Measurements from ENCODE around the gene BTN2A1. TPM values are rescaled to one million over a fixed set of nuclear protein-coding genes. Genes with fewer than 3 reads are reported as not detected.
"Not testable (repeated sequence)": the region's sequence is repeated elsewhere in the genome, so short reads cannot be mapped to it uniquely, and the experiment has no call there.

Gene BTN2A1
- total and polyA plus RNA-seq, 10 of the 15 experiments (the other 5 are each of a cell fraction or from before 2014, with no cell fraction given), result 8.2 to 28.0 (median 15.8) TPM

GRCh38 chr6:26432627-26433201 is 25.0 kb upstream of the BTN2A1 start (continued):
- no peak for TF ChIP-seq ZBTB40 (IDR thresholded peaks at IDR 0.05; ENCODE audit: borderline replicate concordance)

DNA sequence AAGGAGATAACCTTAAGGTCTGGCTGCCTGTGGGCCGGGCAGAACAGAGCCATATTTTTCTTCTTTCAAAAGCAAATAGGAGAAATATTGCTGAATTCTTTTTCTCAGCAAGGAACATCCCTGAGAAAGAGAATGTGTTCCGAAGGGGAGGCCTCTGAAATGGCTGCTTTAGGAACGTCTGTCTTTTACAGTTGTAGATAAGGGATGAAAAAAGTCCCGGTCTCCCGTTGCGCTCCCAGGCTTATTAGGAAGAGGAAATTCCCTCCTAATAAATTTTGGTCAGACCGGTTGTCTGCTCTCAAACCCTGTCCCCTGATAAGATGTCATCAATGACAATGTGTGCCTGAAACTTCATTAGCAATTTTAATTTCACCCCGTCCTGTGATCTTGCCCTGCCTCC is 24.1 kb upstream of the BTN2A1 start:
- CTCF ChIA-PET; H3K79me2 ChIP-seq (ENCODE audit: control insufficient read depth, insufficient read depth, low read length); H3K9me3 ChIP-seq (replicated peaks; ENCODE audit: control insufficient read depth, insufficient read depth, low read length); H3K27me3 ChIP-seq (replicated peaks in 1 of 2; ENCODE audit: control insufficient read depth in 2 of 2, insufficient read depth in 2 of 2, low read length in 1 of 2); SMC1A ChIA-PET (ENCODE audit: uncharacterized antibody, unreplicated experiment); in situ Hi-C loops (cut with MboI); intact Hi-C loops (cut with micrococcal nuclease; ENCODE audit: unreplicated experiment); H3K4me3 ChIP-seq; H2AFZ ChIP-seq (ENCODE audit: control insufficient read depth, low read depth, low read length); H3K36me3 ChIP-seq (ENCODE audit: control insufficient read depth in 2 of 2, insufficient read depth in 2 of 2, low read length in 1 of 2); H3K4me1 ChIP-seq (ENCODE audit: control insufficient read depth, insufficient read depth, low read length); FAIRE-seq; H4K20me1 ChIP-seq (ENCODE audit: control insufficient read depth, insufficient read depth); DNase-seq (ENCODE audit: low read depth, low spot score); ATAC-seq; H3K9ac ChIP-seq (ENCODE audit: control insufficient read depth, insufficient read depth, low read length); BruUV-seq (replicated peaks); RAD21 ChIA-PET (ENCODE audit: unreplicated experiment); H3K4me2 ChIP-seq (ENCODE audit: control insufficient read depth, insufficient read depth); POLR2A ChIA-PET; H3K27ac ChIP-seq (ENCODE audit: control insufficient read depth, insufficient read depth): not testable (repeated sequence)
- WGBS (ENCODE audit: insufficient coverage, insufficient replicate concordance, low lambda C conversion rate, missing lambda C conversion rate), result 87% methylated on average over 8 of the region's 8 CpGs

Measured in GM12878 (cell line).